ENCODE data around the gene PCNT.
"Not testable (repeated sequence)": the region's sequence is repeated elsewhere in the genome, so short reads cannot be mapped to it uniquely, and the experiment has no call there.

Gene PCNT

GRCh38 chr21:46388896-46389295, 64.9 kb downstream of the PCNT start:
- no peak for DNase-seq

DNA sequence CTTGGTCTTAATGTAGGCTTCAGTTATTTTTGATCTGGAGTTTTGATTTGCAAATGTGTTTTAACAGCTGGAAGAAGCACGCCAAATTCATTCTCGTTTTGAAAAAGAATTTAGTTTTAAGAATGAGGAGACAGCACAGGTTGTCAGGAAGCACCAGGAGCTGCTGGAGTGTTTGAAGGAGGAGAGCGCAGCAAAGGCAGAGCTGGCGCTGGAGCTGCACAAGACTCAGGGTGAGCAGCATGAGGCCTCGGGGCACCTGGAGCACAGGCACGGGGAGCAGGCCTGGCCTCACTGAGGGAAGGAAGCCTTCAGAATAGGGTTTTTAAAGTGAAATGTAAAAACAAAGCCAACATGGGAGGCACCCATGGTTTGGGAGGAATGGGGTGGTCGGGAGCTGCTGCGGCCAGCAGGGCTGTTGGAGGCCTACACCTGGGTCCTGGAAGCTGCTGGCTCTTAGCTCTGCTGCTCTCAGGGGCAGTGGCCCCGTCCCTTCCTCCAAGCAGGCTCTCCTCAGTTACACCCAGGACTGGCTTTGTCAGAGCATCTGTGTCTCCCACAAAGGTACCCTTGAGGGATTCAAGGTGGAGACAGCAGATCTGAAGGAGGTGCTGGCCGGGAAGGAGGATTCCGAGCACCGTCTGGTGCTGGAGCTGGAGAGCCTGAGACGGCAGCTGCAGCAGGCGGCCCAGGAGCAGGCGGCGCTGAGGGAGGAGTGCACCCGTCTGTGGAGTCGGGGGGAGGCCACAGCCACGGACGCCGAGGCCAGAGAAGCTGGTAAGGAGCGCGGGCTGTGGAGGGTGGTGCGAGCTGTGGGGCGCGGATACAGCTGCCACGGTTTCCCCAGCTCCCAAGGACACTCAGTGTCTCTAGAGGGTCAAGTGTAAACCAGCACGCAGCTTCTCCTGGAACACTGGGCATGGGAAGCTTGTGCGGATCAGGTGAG, 66.9 kb downstream of the PCNT start:
- no peak for DNase-seq

GRCh38 chr21:46391773-46392172, 67.8 kb downstream of the PCNT start:
- DNase-seq: no peak

DNA sequence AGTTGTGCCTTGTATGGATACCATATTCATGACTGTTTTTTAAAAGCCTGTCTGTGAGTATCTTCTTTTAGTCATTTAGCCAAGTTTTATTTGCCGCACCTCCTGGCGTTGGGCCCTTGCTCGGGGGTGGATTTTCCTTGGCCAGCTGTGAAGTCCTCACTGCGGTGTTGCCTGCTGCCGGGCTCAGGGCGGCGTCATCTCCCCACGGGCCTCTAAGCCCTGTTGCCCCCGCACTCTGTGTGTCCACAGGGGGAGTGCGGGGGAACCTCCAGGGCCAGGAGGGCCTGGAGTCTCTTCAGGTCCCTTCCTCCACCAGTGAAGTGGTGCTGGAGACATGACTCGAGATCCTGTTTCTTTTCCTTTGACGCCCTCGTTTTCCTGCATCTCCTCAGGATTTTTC, 69.0 kb downstream of the PCNT start:
- peak; percentile 32 for DNase-seq

- peak; percentile 2 for DNase-seq
Observed at GRCh38 chr21:46393451-46393940, 69.5 kb downstream of the PCNT start.

DNA sequence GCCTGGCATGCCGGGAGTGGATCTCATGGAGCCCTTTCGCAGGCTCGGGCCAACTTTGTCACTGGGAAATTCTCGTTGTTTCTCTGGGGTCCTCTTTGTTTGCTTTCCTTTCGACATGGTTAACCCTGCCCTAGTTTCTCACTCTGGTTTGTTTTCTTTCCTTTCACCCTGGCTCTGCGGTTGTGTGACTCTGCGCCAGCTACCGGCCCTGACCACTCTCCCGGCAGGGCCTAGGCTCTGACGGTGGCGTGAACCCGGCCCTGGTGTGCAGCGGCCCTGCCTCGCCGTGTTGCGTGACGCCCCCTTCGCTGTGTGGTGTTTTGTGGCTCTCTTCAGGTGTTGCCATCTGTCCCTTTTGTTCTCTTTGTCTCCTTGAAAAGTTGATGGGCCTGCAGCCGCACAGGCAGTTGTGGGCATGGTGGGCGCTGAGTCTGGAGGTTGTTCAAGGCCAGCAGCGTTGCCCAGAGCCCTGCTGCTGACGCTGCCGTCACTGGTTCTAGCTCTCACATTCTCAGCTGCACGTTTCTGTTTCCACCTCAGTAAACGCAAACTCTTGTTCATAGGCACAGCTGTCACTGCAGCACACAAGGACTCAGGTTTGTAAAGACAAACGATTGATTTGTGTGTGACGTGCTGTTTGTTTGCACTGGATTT, 70.1 kb downstream of the PCNT start:
- peak; percentile 83 for DNase-seq

DNA sequence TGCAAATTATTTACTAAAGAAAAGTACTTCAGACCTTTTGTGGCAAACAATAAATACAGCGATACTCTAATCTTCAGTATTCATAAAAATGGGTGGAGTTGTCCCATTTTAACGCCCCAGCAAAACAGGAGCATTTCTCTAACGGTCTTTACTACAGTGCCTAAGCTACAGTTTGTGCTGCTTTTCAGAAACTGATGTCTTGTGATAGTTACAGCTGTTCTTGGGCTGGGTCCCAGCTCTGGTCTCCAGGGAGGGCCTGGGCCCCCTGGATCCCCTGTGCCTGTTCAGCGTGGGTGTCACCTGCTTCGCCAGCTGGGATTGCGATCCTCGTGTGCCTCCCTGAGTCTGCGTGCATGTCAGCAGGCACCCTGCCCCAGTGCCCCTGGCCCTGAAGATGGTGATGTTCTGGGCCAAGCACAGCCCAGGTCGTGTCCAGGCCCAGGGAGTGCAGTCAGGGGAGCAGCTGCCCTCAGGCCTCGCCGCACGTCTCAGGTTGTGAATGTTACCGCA, 70.7 kb downstream of the PCNT start:
- no peak for DNase-seq

DNA sequence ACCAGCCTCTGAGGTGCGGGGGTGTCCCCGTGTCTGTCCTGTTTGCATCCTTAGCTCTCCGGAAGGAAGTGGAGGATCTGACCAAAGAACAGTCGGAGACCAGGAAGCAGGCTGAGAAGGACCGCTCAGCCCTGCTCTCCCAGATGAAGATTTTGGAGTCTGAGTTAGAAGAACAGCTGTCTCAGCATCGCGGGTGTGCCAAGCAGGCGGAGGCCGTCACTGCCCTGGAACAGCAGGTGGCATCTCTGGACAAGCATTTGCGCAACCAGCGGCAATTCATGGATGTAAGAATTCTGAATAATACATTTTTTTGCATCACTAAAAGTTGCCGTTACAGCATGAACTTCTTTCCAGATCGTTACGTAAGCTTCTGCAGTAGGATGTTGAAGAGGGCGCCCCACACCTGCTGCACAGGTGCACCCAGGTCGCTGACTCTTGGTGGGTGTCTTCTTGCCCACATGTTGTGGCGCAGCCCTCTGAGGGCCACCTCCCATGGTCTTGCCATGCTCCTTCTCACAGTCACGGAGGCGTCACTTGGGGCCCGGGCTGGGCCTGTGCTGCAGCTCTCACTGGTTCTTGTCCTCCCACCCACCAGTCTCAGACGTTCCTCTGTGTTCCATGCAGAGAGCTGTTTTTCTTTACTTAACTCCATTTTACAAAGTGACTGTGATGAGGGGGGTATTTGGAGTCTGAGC, 73.4 kb downstream of the PCNT start:
- no peak for DNase-seq

DNA sequence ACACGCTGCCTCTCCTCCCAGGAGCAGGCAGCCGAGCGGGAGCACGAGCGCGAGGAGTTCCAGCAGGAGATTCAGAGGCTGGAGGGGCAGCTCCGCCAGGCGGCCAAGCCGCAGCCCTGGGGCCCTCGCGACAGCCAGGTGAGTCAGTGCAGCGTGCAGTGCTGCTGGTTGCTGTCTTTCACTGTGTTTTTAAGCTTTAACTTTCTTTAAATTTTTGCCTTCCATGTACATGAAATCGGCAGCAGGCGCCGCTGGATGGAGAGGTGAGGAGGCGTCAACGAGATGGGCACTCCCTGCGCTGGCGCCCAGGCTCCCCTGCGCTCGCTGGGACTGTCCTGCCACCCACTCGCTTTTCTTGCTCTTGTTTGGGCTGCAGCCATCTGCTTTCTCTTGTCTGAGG, 74.0 kb downstream of the PCNT start:
- DNase-seq: no peak

DNA sequence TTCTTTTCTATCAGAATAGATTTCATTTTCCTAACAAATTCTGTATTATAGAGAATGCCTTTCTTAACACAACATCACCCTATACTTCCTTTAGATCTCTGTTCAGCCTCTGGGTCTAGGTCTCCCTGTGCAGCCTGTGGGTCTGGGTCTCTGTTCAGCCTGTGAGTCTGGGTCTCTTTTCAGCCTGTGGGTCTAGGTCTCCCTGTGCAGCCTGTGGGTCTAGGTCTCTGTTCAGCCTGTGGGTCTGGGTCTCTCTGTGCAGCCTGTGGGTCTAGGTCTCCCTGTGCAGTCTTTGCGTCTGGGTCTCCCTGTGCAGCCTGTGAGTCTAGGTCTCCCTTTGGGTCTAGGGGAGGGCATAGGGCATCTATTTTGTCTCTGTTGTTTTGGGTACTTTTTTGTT, 75.2 kb downstream of the PCNT start:
- no peak for DNase-seq

- no peak for DNase-seq
Observed at GRCh38 chr21:46399686-46400085, 75.7 kb downstream of the PCNT start.

GRCh38 chr21:46401186-46401910, 77.4 kb downstream of the PCNT start:
- no peak for DNase-seq

GRCh38 chr21:46402421-46402820, 78.5 kb downstream of the PCNT start:
- no peak for DNase-seq

DNA sequence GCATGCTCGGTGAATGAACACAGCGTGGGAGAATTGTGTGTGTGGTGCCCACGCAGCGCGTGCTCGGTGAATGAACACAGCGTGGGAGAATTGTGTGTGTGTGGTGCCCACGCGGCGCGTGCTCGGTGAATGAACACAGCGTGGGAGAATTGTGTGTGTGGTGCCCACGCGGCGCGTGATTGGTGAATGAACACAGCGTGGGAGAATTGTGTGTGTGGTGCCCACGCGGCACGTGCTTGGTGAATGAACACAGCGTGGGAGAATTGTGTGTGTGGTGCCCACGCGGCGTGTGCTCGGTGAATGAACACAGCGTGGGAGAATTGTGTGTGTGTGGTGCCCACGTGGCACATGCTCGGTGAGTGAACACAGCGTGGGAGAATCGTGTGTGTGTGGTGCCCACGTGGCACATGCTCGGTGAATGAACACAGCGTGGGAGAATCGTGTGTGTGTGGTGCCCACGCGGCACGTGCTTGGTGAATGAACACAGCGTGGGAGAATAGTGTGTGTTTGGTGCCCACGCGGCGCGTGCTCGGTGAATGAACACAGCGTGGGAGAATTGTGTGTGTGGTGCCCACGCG, 79.4 kb downstream of the PCNT start:
- DNase-seq: not testable (repeated sequence)

- no peak for DNase-seq
Observed at GRCh38 chr21:46404306-46404705, 80.3 kb downstream of the PCNT start.

DNA sequence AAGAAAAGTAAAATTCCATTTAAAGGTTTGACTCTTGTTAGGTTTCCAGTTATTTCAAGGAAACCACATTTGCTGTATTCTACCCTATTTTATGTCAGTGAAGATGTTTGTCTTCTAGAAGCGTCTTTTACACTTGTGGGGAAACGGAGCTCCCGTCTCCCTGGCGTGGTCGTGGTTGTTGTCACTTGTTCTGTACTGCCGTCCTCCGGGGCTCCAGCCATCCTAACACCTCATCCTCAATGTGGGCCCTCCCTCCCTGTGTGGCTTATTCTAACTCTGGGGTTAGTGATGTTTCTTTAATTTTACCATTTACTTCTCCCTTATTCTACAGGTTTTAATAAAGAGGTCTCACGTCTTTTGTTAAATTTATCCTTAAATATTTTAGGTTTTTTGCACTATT, 82.0 kb downstream of the PCNT start:
- no peak for DNase-seq

GRCh38 chr21:46409641-46410406, 85.9 kb downstream of the PCNT start:
- DNase-seq: no peak

DNA sequence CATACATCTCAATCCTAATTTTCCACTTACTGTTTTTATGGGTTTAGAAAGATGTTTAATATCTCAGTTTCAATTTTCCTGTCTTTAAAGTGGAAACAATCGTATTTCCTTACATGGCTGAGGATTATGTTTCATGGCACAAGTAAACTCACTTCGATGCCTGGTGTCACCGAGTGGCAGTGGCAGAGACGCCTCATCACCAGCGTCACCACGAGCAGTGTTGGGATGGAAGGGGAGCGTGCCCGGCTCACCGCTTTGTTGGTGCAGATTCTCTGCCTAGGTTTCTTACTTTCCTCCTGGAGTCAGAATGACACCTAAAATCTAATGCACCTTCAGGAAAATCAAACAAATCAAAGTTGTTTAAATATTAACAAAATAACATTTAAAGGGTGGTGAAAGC, 86.6 kb downstream of the PCNT start:
- DNase-seq: no peak

GRCh38 chr21:46411236-46411635, 87.3 kb downstream of the PCNT start:
- DNase-seq: no peak

- DNase-seq: no peak
Observed at GRCh38 chr21:46411691-46412090, 87.7 kb downstream of the PCNT start.

Measured in NCI-H1694 treated with DMSO at 0.1 percent for 48 hours (cell line).